K562 (cell line): ENCODE measurements around the gene CSTB. TPM values are rescaled to one million over a fixed set of nuclear protein-coding genes. Genes with fewer than 3 reads are reported as not detected.

Experiments used
- ATAC-seq: fragments of 200-7000 bp; cut with Tn5 transposase; 3 replicates; pipeline ENCODE4 v1.9.1; 2020; ENCODE audit warnings: moderate library complexity
- BruUV-seq: library from RNA; stranded (reverse); fragments of 400-500 nt; replicated peaks from 2 replicates; lab custom pipeline; 2021; lab: Mats Ljungman, UMichigan
- CTCF ChIA-PET: fragments of 300-600 bp; formaldehyde crosslinking; extraction: SDS; loops from one replicate; lab custom pipeline; 2021; ENCODE audit warnings: low intra/inter-chr PET ratio; lab: Yijun Ruan, JAX
- POLR2A ChIA-PET: fragments of 300-600, 350-650 bp; sonication (Branson Sonifier 250); formaldehyde crosslinking; extraction: SDS; loops from one replicate; lab custom pipeline; 2021; ENCODE audit warnings: antibody characterized with exemption, inconsistent platforms; lab: Yijun Ruan, JAX
- DNase-seq, 4 experiments: peaks; one replicate each; pipeline versions ENCODE4 v3.0.0 to v3.0.0-alpha.2; 2011 to 2018; ENCODE audit warnings: low spot score in 3 of 4, mixed read lengths in 3 of 4; ENCODE audit errors: extremely low read depth in 1 of 4
- FAIRE-seq: peaks from 2 replicates; lab custom pipeline; 2011; peaks lifted over from hg19 to GRCh38; lab: Jason Lieb, UNC
- H2AFZ ChIP-seq: 2 replicates; pipeline ENCODE4 v1.6.0; 2011; ENCODE audit warnings: low read depth, low read length, control low read depth, inconsistent platforms
- H3K27ac ChIP-seq: fragments of 200-600 bp; 3 replicates; pipeline ENCODE4 v1.8.0; 2011; ENCODE audit warnings: low read depth, mild to moderate bottlenecking, control low read depth, inconsistent platforms, low read length, moderate library complexity, mixed read lengths; ENCODE audit errors: extremely low read depth
- H3K27me3 ChIP-seq, 2 experiments: fragments of 300-600 bp in 1 of 2; 2 replicates in 1 of 2; 3 replicates in 1 of 2; pipeline versions ENCODE4 v1.6.0 to v1.8.0; 2011; ENCODE audit warnings: inconsistent platforms in 2 of 2, low read length in 2 of 2, mild to moderate bottlenecking in 1 of 2, mixed read lengths in 1 of 2, moderate library complexity in 1 of 2; ENCODE audit not compliant: control insufficient read depth in 2 of 2, insufficient read depth in 2 of 2
- H3K36me3 ChIP-seq: fragments of 300-600 bp; 3 replicates; pipeline ENCODE4 v1.8.0; 2011; ENCODE audit warnings: mild to moderate bottlenecking, low read length, inconsistent platforms; ENCODE audit not compliant: control insufficient read depth, insufficient read depth
- H3K4me1 ChIP-seq, 2 experiments: fragments of 200-600 bp in 1 of 2; replicated peaks in 1 of 2; 2 replicates in 1 of 2; 3 replicates in 1 of 2; pipeline versions ENCODE4 v1.5.1 to v1.8.0; 2011; ENCODE audit warnings: inconsistent platforms in 2 of 2, low read length in 2 of 2, mild to moderate bottlenecking in 1 of 2, mixed read lengths in 1 of 2, moderate library complexity in 1 of 2; ENCODE audit not compliant: control insufficient read depth in 2 of 2, insufficient read depth in 2 of 2
- H3K4me2 ChIP-seq: 2 replicates; pipeline ENCODE4 v1.6.1; 2011; ENCODE audit warnings: low read length, control low read depth, inconsistent platforms, mixed read lengths; ENCODE audit not compliant: insufficient read depth
- H3K4me3 ChIP-seq: fragments of 200-600 bp; sonication (generic), shearing (Covaris generic); 2 replicates; pipeline ENCODE4 v1.5.1; 2016; ENCODE audit warnings: control low read depth, inconsistent platforms
- H3K79me2 ChIP-seq: fragments of 200-600 bp; 3 replicates; pipeline ENCODE4 v1.8.0; 2011; ENCODE audit warnings: low read length, inconsistent platforms; ENCODE audit not compliant: control insufficient read depth, insufficient read depth
- H3K9ac ChIP-seq, 2 experiments: 2 replicates each; pipeline versions ENCODE4 v1.6.0 to v1.6.1; 2011; ENCODE audit warnings: low read depth in 2 of 2, low read length in 2 of 2, control low read depth in 1 of 2, inconsistent platforms in 1 of 2, mild to moderate bottlenecking in 1 of 2, mixed read lengths in 1 of 2; ENCODE audit not compliant: insufficient read depth in 1 of 2
- H3K9me1 ChIP-seq: one replicate; pipeline ENCODE4 v1.6.0; 2011; ENCODE audit warnings: inconsistent platforms, mild to moderate bottlenecking, low read length, moderate library complexity; ENCODE audit not compliant: control insufficient read depth, insufficient read depth
- H3K9me3 ChIP-seq: replicated peaks from 2 replicates; pipeline ENCODE4 v1.5.1; 2011; ENCODE audit warnings: low read depth, low read length, inconsistent platforms; ENCODE audit not compliant: control insufficient read depth, insufficient read depth
- H4K20me1 ChIP-seq: replicated peaks from 2 replicates; pipeline ENCODE4 v1.6.1; 2011; ENCODE audit warnings: low read length, inconsistent platforms, mixed read lengths; ENCODE audit not compliant: control insufficient read depth, insufficient read depth
- ATF4 ChIP-seq: fragments of 450-650 bp; formaldehyde crosslinking; IDR thresholded peaks from 2 replicates; pipeline ENCODE4 v1.4.0; 2022; ENCODE audit warnings: mild to moderate bottlenecking, moderate library complexity
- HMGN3 ChIP-seq: IDR thresholded peaks from 2 replicates; pipeline ENCODE4 v1.6.1; 2011; ENCODE audit warnings: borderline replicate concordance, low read depth, mild to moderate bottlenecking, mixed read lengths, low read length; ENCODE audit not compliant: insufficient read length; ENCODE audit errors: extremely low read depth
- HNRNPH1 ChIP-seq: fragments of 200-400 bp; formaldehyde crosslinking; optimal IDR thresholded peaks from 2 replicates; pipeline ENCODE3; 2017; ENCODE audit warnings: low read depth, mild to moderate bottlenecking, low read length, moderate library complexity
- NFIX ChIP-seq: fragments of 250-450 bp; sonication (Bioruptor Pico); IDR thresholded peaks from 2 replicates; pipeline ENCODE4 v1.4.0; 2020; ENCODE audit warnings: low read depth, mild to moderate bottlenecking, moderate library complexity
- POLR2G ChIP-seq: fragments of 200-400 bp; formaldehyde crosslinking; IDR thresholded peaks from 2 replicates; pipeline ENCODE4 v1.6.1; 2017; ENCODE audit warnings: low read depth, mild to moderate bottlenecking, antibody characterized with exemption, low read length, moderate library complexity
- ZBTB1 ChIP-seq: sonication (generic); formaldehyde crosslinking; IDR thresholded peaks from 2 replicates; pipeline ENCODE4 v1.8.1; 2023; ENCODE audit warnings: missing genetic modification reagents, low read depth, mild to moderate bottlenecking, borderline replicate concordance
- ZFP1 ChIP-seq: fragments of 450-650 bp; formaldehyde crosslinking; IDR thresholded peaks from 2 replicates; pipeline ENCODE4 v1.4.0; 2020; ENCODE audit warnings: mild to moderate bottlenecking, mixed read lengths
- ZNF507 ChIP-seq: conservative IDR thresholded peaks from 2 replicates; pipeline ENCODE4 v1.6.1; 2017; ENCODE audit warnings: missing genetic modification characterization, missing compliant biosample characterization
- ZNF584 ChIP-seq: fragments of 200-800 bp; sonication (Bioruptor generic); IDR thresholded peaks from 2 replicates; pipeline ENCODE4 v1.6.1; 2016; ENCODE audit warnings: low read depth, mild to moderate bottlenecking, missing genetic modification characterization, missing compliant biosample characterization
- ZNF696 ChIP-seq: fragments of 250-450 bp; sonication (Bioruptor Pico); conservative IDR thresholded peaks from 2 replicates; pipeline ENCODE4 v1.4.0; 2020; ENCODE audit warnings: mild to moderate bottlenecking, moderate library complexity
- WGBS: fragments of 100-300 bp; shearing (Covaris generic); methylation state at CpG from one replicate; pipeline ENCODE4 v1.1.6; 2016; ENCODE audit warnings: low coverage, mixed read lengths; ENCODE audit not compliant: insufficient coverage; ENCODE audit errors: missing lambda C conversion rate; 5-methylcytosine and 5-hydroxymethylcytosine counted together
- in situ Hi-C: fragments of 300-500 bp; cut with MboI; formaldehyde crosslinking; loops from 4 replicates; pipeline ENCODE4 v1.15.0; 2018; ENCODE audit warnings: inconsistent platforms, mixed read lengths
- intact Hi-C: fragments of 100-400 bp; cut with micrococcal nuclease; formaldehyde crosslinking; loops from 2 replicates; pipeline ENCODE4 v1.14.2; 2022
- polyA plus RNA-seq, 8 experiments: library from polyadenylated mRNA; depleted of rRNA in 4 of 8; stranded (reverse) in 5 of 8; unstranded in 3 of 8; fragments of >200 nt; fragmentation: Nextera tagmentation in 2 of 8; fragmentation: Illumina TruSeq in 1 of 8; extraction: Ambion mirVana in 2 of 8; extraction: Trizol in 1 of 8; gene quantifications; 2 replicates each; pipeline versions ENCODE4 v1.2.1 to v1.2.3, GENCODE V29; 2011 to 2014; ENCODE audit warnings: inconsistent platforms in 1 of 8, missing spikeins in 1 of 8
- total RNA-seq, 7 experiments: library from RNA; depleted of rRNA in 6 of 7; stranded (reverse); fragments of >200 nt in 6 of 7; fragmentation: Illumina TruSeq in 2 of 7; extraction: Trizol in 2 of 7; gene quantifications; 2 replicates each; pipeline versions ENCODE4 v1.2.1 to v1.2.3, GENCODE V29; 2011 to 2021; ENCODE audit warnings: low replicate concordance in 1 of 7

The CSTB gene
- total and polyA plus RNA-seq, 9 of the 15 experiments (the other 6 are each of a cell fraction or from before 2014, with no cell fraction given) = 12.4 to 65.0 (median 31.7) TPM

DNA sequence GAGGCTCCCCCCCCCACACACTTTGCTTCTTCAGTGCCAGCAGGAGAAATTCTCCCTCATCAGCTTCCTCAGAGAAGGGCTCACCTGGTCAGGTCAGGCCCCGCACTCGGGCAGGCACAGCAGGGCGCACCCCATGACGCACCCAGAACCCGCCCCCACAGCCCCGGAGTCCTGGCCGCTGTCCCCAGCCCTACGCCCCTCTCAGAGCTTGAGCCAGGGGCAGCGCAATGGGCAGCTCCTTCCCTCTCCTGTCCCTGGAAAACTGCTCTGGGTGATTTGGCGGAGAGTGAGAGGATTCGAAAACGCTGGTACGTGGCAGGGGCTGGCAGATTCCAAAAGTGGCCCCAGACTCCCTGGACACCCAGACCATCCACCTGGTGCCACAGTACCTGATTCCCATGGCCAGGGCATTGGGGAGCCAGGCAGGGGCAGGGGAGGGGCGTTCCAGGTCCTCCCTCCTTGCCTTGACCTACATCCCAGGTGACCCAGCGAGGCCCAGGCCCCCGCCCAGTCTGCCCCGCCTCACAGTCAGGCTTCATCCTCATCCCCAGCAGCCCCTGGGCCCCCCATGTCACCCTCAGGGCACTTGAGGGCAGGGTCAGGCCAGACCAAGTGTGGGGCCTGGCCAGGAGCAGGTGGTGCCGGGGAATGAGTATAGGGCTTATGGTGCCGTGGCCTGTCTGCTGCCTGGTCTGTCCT, 37.0 kb upstream of the CSTB start:
- intact Hi-C loops = loop anchor here (5.0 kb wide), 1 partner anchor 84 kb away; no protein-coding TSS in a partner anchor
- ATAC-seq = no peak

GRCh38 chr21:43812139-43812821, 36.2 kb upstream of the CSTB start:
- Histone ChIP-seq H3K4me1 (peaks cover 13 to 96% of the 10 kb centered on the region in 2 experiments), H3K27me3 (no peaks in the 10 kb centered on the region; a peak in 1 of 5 replicates), H3K79me2 (no peaks in the 10 kb centered on the region), H4K20me1 (no peaks in the 10 kb centered on the region), H3K4me3 (no peak overlapping the region), H3K9me1 (no peaks in the 10 kb centered on the region), H2AFZ (no peak overlapping the region), H3K9ac (peak overlapping the region in 1 of 2 experiments; percentile 88; a peak in 1 of 4 replicates), H3K36me3 (peaks cover 3% of the 10 kb centered on the region; the same call in 1 of the 3 replicates), H3K9me3 (no peaks in the 10 kb centered on the region), H3K27ac (no peak overlapping the region), H3K4me2 (no peak overlapping the region)
- no TSS peak for BruUV-seq
- WGBS = 69% methylated on average over 27 of the region's 27 CpGs
- ATAC-seq = no peak
- no peak for DNase-seq
- ChIA-PET POLR2A (interaction anchor here (0.7 to 1.9 kb wide), 3 partner anchors 15 to 208 kb away, joined by 3 to 7 read pairs (median 6); no protein-coding TSS in a partner anchor), CTCF (interaction anchor here (2.1 kb wide), 1 partner anchor 127 kb away, joined by 35 read pairs; no protein-coding TSS in a partner anchor)
- in situ Hi-C loops = loop anchor here (5.0 kb wide), 1 partner anchor 130 kb away; no protein-coding TSS in a partner anchor
- no peak for FAIRE-seq
- intact Hi-C loops = loop anchor here (5.0 kb wide), 1 partner anchor 85 kb away; no protein-coding TSS in a partner anchor
- TF ChIP-seq ZFP1 (CRISPR knock-in tag) (no peak), ZBTB1 (CRISPR knock-in tag) (no peak), ZNF584 (CRISPR knock-in tag) (no peak), HMGN3 (peak; percentile 12), ZNF507 (tag) (no peak), POLR2G (0 out of 2 replicates have a peak, but pooled peaks have one; percentile 13), ATF4 (CRISPR knock-in tag) (no peak), NFIX (CRISPR knock-in tag) (no peak)

More for the DNA sequence above, 37.0 kb upstream of the CSTB start:
- Histone ChIP-seq H3K9me3 (no peaks in the 10 kb centered on the region), H3K79me2 (no peaks in the 10 kb centered on the region), H3K4me3 (no peak overlapping the region), H3K4me1 (peaks cover 13 to 96% of the 10 kb centered on the region in 2 experiments), H3K4me2 (no peak overlapping the region), H3K27me3 (no peaks in the 10 kb centered on the region; a peak in 1 of 5 replicates), H2AFZ (no peak overlapping the region), H4K20me1 (no peaks in the 10 kb centered on the region), H3K9me1 (no peaks in the 10 kb centered on the region), H3K9ac (no peak overlapping the region), H3K27ac (no peak overlapping the region), H3K36me3 (peaks cover 3% of the 10 kb centered on the region; the same call in 1 of the 3 replicates)
- WGBS = 69% methylated on average over 16 of the region's 19 CpGs
- BruUV-seq = no TSS peak
- ChIA-PET POLR2A (interaction anchor here (0.7 kb wide), 1 partner anchor 207 kb away, joined by 3 read pairs; no protein-coding TSS in a partner anchor), CTCF (no interaction called here)
- in situ Hi-C loops = loop anchor here (5.0 kb wide), 1 partner anchor 129 kb away; no protein-coding TSS in a partner anchor
- TF ChIP-seq HNRNPH1 = no peak
- TF ChIP-seq ZNF696 = no peak
- TF ChIP-seq POLR2G = peak; percentile 55
- FAIRE-seq (no peak), DNase-seq (no peak)
